GM12878 (cell line): Measurements from ENCODE around the gene CD3E. TPM values are rescaled to one million over a fixed set of nuclear protein-coding genes. Genes with fewer than 3 reads are reported as not detected.

Source experiments
- ATAC-seq: fragments of 200-7000 bp; cut with Tn5 transposase; 3 replicates; pipeline ENCODE4 v1.9.1; 2020; ENCODE audit warnings: mild to moderate bottlenecking, moderate library complexity
- BruUV-seq: library from RNA; stranded (reverse); fragments of 400-500 nt; replicated peaks from 2 replicates; lab custom pipeline; 2021; lab: Mats Ljungman, UMichigan
- CTCF ChIA-PET: fragments of 300-600 bp; sonication (Branson Sonifier 250); formaldehyde crosslinking; extraction: SDS; loops from one replicate; lab custom pipeline; 2021; ENCODE audit warnings: inconsistent platforms; lab: Yijun Ruan, JAX
- POLR2A ChIA-PET: fragments of 350-600 bp; formaldehyde crosslinking; extraction: SDS; loops from one replicate; lab custom pipeline; 2021; ENCODE audit warnings: inconsistent platforms; lab: Charles Lee
- RAD21 ChIA-PET: fragments of 300-600 bp; sonication (Branson Sonifier 250); formaldehyde crosslinking; loops from one replicate; lab custom pipeline; 2023; ENCODE audit warnings: antibody characterized with exemption; ENCODE audit not compliant: unreplicated experiment; lab: Charles Lee
- SMC1A ChIA-PET: fragments of 300-600 bp; sonication (Branson Sonifier 250); formaldehyde crosslinking; loops from one replicate; lab custom pipeline; 2023; ENCODE audit not compliant: unreplicated experiment, uncharacterized antibody; lab: Charles Lee
- DNase-seq: peaks from one replicate; pipeline ENCODE4 v3.0.0-alpha.2; 2011; ENCODE audit warnings: low read depth, low spot score
- FAIRE-seq: peaks from 3 replicates; lab custom pipeline; 2011; peaks lifted over from hg19 to GRCh38; lab: Jason Lieb, UNC
- H2AFZ ChIP-seq: 2 replicates; pipeline ENCODE4 v1.6.0; 2011; ENCODE audit warnings: low read depth, low read length, control low read depth; ENCODE audit not compliant: control insufficient read depth
- H3K27ac ChIP-seq: 2 replicates; pipeline ENCODE4 v1.5.1; 2011; ENCODE audit warnings: control low read depth; ENCODE audit not compliant: control insufficient read depth, insufficient read depth
- H3K27me3 ChIP-seq, 2 experiments: replicated peaks in 1 of 2; 2 replicates each; pipeline versions ENCODE4 v1.6.0 to v1.6.1; 2011; ENCODE audit warnings: low read length in 1 of 2; ENCODE audit not compliant: control insufficient read depth in 2 of 2, insufficient read depth in 2 of 2
- H3K36me3 ChIP-seq, 2 experiments: 2 replicates each; pipeline ENCODE4 v1.5.1; 2011; ENCODE audit warnings: low read length in 1 of 2; ENCODE audit not compliant: control insufficient read depth in 2 of 2, insufficient read depth in 2 of 2
- H3K4me1 ChIP-seq: 2 replicates; pipeline ENCODE4 v1.6.1; 2011; ENCODE audit warnings: mild to moderate bottlenecking, low read length, moderate library complexity, mixed read lengths; ENCODE audit not compliant: control insufficient read depth, insufficient read depth
- H3K4me2 ChIP-seq: 2 replicates; pipeline ENCODE4 v1.6.0; 2011; ENCODE audit warnings: control low read depth; ENCODE audit not compliant: control insufficient read depth, insufficient read depth
- H3K4me3 ChIP-seq: fragments of 200-600 bp; sonication (generic); 2 replicates; pipeline ENCODE4 v1.5.1; 2016
- H3K79me2 ChIP-seq: 2 replicates; pipeline ENCODE4 v1.6.0; 2011; ENCODE audit warnings: low read length; ENCODE audit not compliant: control insufficient read depth, insufficient read depth
- H3K9ac ChIP-seq: 2 replicates; pipeline ENCODE4 v1.8.0; 2011; ENCODE audit warnings: low read length, control low read depth, mixed read lengths; ENCODE audit not compliant: control insufficient read depth, insufficient read depth
- H3K9me3 ChIP-seq: replicated peaks from 3 replicates; pipeline ENCODE4 v1.5.1; 2011; ENCODE audit warnings: mild to moderate bottlenecking, low read length; ENCODE audit not compliant: control insufficient read depth, insufficient read depth
- H4K20me1 ChIP-seq: 2 replicates; pipeline ENCODE4 v1.6.0; 2011; ENCODE audit not compliant: control insufficient read depth, insufficient read depth
- ATF7 ChIP-seq: fragments of 450-650 bp; IDR thresholded peaks from 2 replicates; pipeline ENCODE4 v1.6.1; 2016; ENCODE audit warnings: low read depth, mild to moderate bottlenecking
- EP300 ChIP-seq, 2 experiments: fragments of 150-350 bp in 1 of 2; IDR thresholded peaks; 2 replicates each; pipeline ENCODE4 v1.6.1; 2011 to 2012; ENCODE audit warnings: low read depth in 2 of 2, low read length in 2 of 2, borderline replicate concordance in 1 of 2, improper control_type of control experiment in 1 of 2, inconsistent platforms in 1 of 2; ENCODE audit not compliant: control insufficient read depth in 1 of 2
- IKZF2 ChIP-seq, 2 experiments: fragments of 450-650 bp; IDR thresholded peaks; 2 replicates each; pipeline ENCODE4 v1.6.1; 2017; ENCODE audit warnings: mild to moderate bottlenecking in 2 of 2, moderate library complexity in 2 of 2
- MTA2 ChIP-seq: fragments of 450-650 bp; IDR thresholded peaks from 2 replicates; pipeline ENCODE4 v1.6.1; 2016; ENCODE audit warnings: low read depth, mild to moderate bottlenecking, moderate library complexity
- MYC ChIP-seq: IDR thresholded peaks from 2 replicates; pipeline ENCODE4 v1.6.1; 2011; ENCODE audit warnings: mild to moderate bottlenecking, low read length, moderate library complexity, inconsistent platforms; ENCODE audit not compliant: insufficient read depth, insufficient replicate concordance, insufficient read length, severe bottlenecking
- NFYA ChIP-seq: IDR thresholded peaks from 2 replicates; pipeline ENCODE4 v1.6.1; 2011; ENCODE audit warnings: low read depth, mild to moderate bottlenecking, low read length, improper control_type of control experiment, borderline replicate concordance
- RUNX3 ChIP-seq: IDR thresholded peaks from 2 replicates; pipeline ENCODE4 v1.6.1; 2012; ENCODE audit warnings: low read length, inconsistent platforms
- SIN3A ChIP-seq: IDR thresholded peaks from 2 replicates; pipeline ENCODE4 v1.6.1; 2012; ENCODE audit warnings: low read depth, low read length, improper control_type of control experiment
- SMAD5 ChIP-seq: IDR thresholded peaks from 2 replicates; pipeline ENCODE4 v1.6.1; 2016; ENCODE audit warnings: antibody characterized with exemption, low read depth
- SMC3 ChIP-seq: IDR thresholded peaks from 2 replicates; pipeline ENCODE4 v1.6.1; 2011; ENCODE audit warnings: low read length, improper control_type of control experiment, borderline replicate concordance
- TAF1 ChIP-seq: IDR thresholded peaks from 2 replicates; pipeline ENCODE4 v1.6.1; 2011; ENCODE audit warnings: mild to moderate bottlenecking, low read depth, low read length, borderline replicate concordance
- WGBS: methylation state at CpG from one replicate; pipeline ENCODE4 v1.1.6; 2016; ENCODE audit warnings: low lambda C conversion rate; ENCODE audit not compliant: insufficient replicate concordance, insufficient coverage; ENCODE audit errors: missing lambda C conversion rate; 5-methylcytosine and 5-hydroxymethylcytosine counted together
- in situ Hi-C: fragments of 300-500 bp; cut with MboI; formaldehyde crosslinking; loops from 9 replicates; pipeline ENCODE4 v1.14.3; 2018; ENCODE audit warnings: mixed read lengths
- intact Hi-C: fragments of 100-400 bp; cut with micrococcal nuclease; formaldehyde crosslinking; loops from one replicate; pipeline ENCODE4 v1.14.2; 2022; ENCODE audit not compliant: unreplicated experiment
- polyA plus RNA-seq, 11 experiments: library from polyadenylated mRNA; depleted of rRNA in 4 of 11; unstranded in 6 of 11; stranded (reverse) in 5 of 11; fragments of >200 nt; fragmentation: Nextera tagmentation in 4 of 11; fragmentation: Illumina TruSeq in 1 of 11; extraction: Ambion mirVana in 4 of 11; extraction: Trizol in 1 of 11; gene quantifications; 1 replicate in 1 of 11; 2 replicates in 10 of 11; pipeline versions ENCODE4 v1.2.1 to v1.2.3, GENCODE V29; 2011 to 2016; ENCODE audit warnings: inconsistent platforms in 2 of 11, missing spikeins in 2 of 11, low read depth in 1 of 11
- total RNA-seq, 4 experiments: library from RNA; depleted of rRNA in 3 of 4; stranded (reverse); fragments of >200 nt in 3 of 4; fragmentation: Illumina TruSeq in 1 of 4; extraction: Trizol in 1 of 4; gene quantifications; 2 replicates each; pipeline versions ENCODE4 v1.2.1 to v1.2.3, GENCODE V29; 2013 to 2021

Gene CD3E
- total and polyA plus RNA-seq, 10 of the 15 experiments (the other 5 are each of a cell fraction or from before 2014, with no cell fraction given): 0.10 to 17.3 (median 3.8) TPM

GRCh38 chr11:118338637-118339061 is 34.1 kb downstream of the CD3E start:
- FAIRE-seq: no peak

GRCh38 chr11:118339281-118339961 is 34.9 kb downstream of the CD3E start:
- Histone ChIP-seq H2AFZ (no peak overlapping the region), H3K9me3 (no peaks in the 10 kb centered on the region), H3K27ac (no peak overlapping the region), H3K79me2 (no peaks in the 10 kb centered on the region), H3K4me1 (no peaks in the 10 kb centered on the region), H4K20me1 (no peaks in the 10 kb centered on the region), H3K4me3 (no peak overlapping the region), H3K4me2 (no peak overlapping the region), H3K27me3 (no peaks in the 10 kb centered on the region), H3K9ac (no peak overlapping the region), H3K36me3 (no peaks in the 10 kb centered on the region)
- DNase-seq (no peak), ATAC-seq (no peak; the same call in 2 of the 3 replicates), FAIRE-seq (no peak)
- intact Hi-C loops: no loop called here
- in situ Hi-C loops: no loop called here
- ChIA-PET SMC1A (interaction anchor here (0.9 kb wide), 1 partner anchor 44 kb away, joined by 3 read pairs; no protein-coding TSS in a partner anchor), CTCF (interaction anchor here (1.4 to 3.6 kb wide), 4 partner anchors 12 to 141 kb away, joined by 3 to 17 read pairs (median 6); no protein-coding TSS in a partner anchor), RAD21 (no interaction called here), POLR2A (interaction anchor here (0.5 kb wide), 2 partner anchors 15 to 45 kb away, joined by 3 to 4 read pairs; no protein-coding TSS in a partner anchor)
- TF ChIP-seq SIN3A (no peak), MYC (no peak), TAF1 (no peak), RUNX3 (no peak), MTA2 (no peak)
- WGBS: 34% methylated on average over 5 of the region's 5 CpGs
- BruUV-seq: no TSS peak

More at GRCh38 chr11:118338637-118339061, 34.1 kb downstream of the CD3E start:
- no peaks in the 10 kb centered on the region for H4K20me1 ChIP-seq
- intact Hi-C loops: no loop called here
- CTCF ChIA-PET: interaction anchor here (1.4 to 3.6 kb wide), 3 partner anchors 13 to 140 kb away, joined by 3 to 17 read pairs (median 3); no protein-coding TSS in a partner anchor
- no peak overlapping the region for H3K27ac ChIP-seq
- SMC1A ChIA-PET: interaction anchor here (1.2 to 1.7 kb wide), 2 partner anchors 43 to 140 kb away, joined by 3 to 4 read pairs; no protein-coding TSS in a partner anchor
- H2AFZ ChIP-seq: no peak overlapping the region; the same call in 1 of the 2 replicates
- H3K27me3 ChIP-seq: no peaks in the 10 kb centered on the region
- POLR2A ChIA-PET: interaction anchor here (0.5 to 0.6 kb wide), 2 partner anchors 15 to 100 kb away, joined by 3 to 4 read pairs; no protein-coding TSS in a partner anchor
- DNase-seq: no peak
- no peak overlapping the region for H3K4me3 ChIP-seq
- no peaks in the 10 kb centered on the region for H3K79me2 ChIP-seq
- no peaks in the 10 kb centered on the region for H3K9me3 ChIP-seq
- TF ChIP-seq NFYA: no peak
- no peak for TF ChIP-seq SMAD5
- no peak for TF ChIP-seq SMC3
- 0 out of 4 replicates have a peak, but pooled peaks of 1 of the 2 experiments have one; percentile 21 for TF ChIP-seq EP300 (IDR thresholded peaks at IDR 0.05; ENCODE audit: borderline replicate concordance in 1 of 2, control insufficient read depth in 1 of 2, low read depth in 2 of 2, low read length in 2 of 2)
- peak; percentile 41; a peak in 2 of 4 replicates for TF ChIP-seq IKZF2 (IDR thresholded peaks at IDR 0.05)
- peak; percentile 91 for TF ChIP-seq ATF7
- TF ChIP-seq, all 136 proteins: peak for 3
- peak; percentile 91 for ATAC-seq
- H3K4me1 ChIP-seq: no peaks in the 10 kb centered on the region
- H3K9ac ChIP-seq: no peak overlapping the region
- RAD21 ChIA-PET: no interaction called here
- BruUV-seq: no TSS peak
- in situ Hi-C loops: no loop called here
- no peaks in the 10 kb centered on the region for H3K36me3 ChIP-seq
- no peak overlapping the region for H3K4me2 ChIP-seq
- 19% methylated on average over 7 of the region's 7 CpGs for WGBS
